ENCODE results near the gene DIPK1C.

DNA sequence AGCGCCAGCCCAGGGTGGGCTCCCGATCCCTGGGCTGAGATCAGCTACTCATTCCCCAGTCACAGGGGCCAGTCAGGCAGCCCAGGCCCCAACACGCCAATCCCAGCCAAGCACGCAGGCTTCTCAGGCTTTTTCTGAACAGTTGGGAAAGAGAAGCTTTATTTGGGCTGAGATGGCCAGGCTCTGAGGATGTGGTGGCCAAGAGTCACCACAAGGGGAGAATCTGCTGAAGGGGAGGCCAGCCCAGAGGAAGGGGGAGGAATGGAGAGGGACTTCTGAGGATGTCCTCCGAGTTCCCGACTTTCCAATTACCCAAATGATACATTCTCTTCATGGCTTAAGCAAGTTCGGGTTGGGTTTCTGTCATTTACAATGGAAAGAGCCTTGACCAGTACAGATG lies 2.8 kb upstream of the DIPK1C start:
- TF ChIP-seq, protein P1, sequence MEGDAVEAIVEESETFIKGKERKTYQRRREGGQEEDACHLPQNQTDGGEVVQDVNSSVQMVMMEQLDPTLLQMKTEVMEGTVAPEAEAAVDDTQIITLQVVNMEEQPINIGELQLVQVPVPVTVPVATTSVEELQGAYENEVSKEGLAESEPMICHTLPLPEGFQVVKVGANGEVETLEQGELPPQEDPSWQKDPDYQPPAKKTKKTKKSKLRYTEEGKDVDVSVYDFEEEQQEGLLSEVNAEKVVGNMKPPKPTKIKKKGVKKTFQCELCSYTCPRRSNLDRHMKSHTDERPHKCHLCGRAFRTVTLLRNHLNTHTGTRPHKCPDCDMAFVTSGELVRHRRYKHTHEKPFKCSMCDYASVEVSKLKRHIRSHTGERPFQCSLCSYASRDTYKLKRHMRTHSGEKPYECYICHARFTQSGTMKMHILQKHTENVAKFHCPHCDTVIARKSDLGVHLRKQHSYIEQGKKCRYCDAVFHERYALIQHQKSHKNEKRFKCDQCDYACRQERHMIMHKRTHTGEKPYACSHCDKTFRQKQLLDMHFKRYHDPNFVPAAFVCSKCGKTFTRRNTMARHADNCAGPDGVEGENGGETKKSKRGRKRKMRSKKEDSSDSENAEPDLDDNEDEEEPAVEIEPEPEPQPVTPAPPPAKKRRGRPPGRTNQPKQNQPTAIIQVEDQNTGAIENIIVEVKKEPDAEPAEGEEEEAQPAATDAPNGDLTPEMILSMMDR (IDR thresholded peaks at IDR 0.05; ENCODE audit: poor library complexity): peak; percentile 8
- TF ChIP-seq EZH2 (IDR thresholded peaks at IDR 0.05; ENCODE audit: borderline replicate concordance) (no peak), EZH2phosphoT487 (IDR thresholded peaks at IDR 0.05; ENCODE audit: low read depth, severe bottlenecking, unreplicated experiment) (no peak)

All from hepatocyte (in vitro differentiated cells).